ENCODE measurements around the gene BACE2. TPM values are rescaled to one million over a fixed set of nuclear protein-coding genes. Genes with fewer than 3 reads are reported as not detected.

BACE2 gene
- total and polyA plus RNA-seq, 2 of the 4 experiments (the other 2 are of a cell fraction): 17.0 to 35.5 TPM

DNA sequence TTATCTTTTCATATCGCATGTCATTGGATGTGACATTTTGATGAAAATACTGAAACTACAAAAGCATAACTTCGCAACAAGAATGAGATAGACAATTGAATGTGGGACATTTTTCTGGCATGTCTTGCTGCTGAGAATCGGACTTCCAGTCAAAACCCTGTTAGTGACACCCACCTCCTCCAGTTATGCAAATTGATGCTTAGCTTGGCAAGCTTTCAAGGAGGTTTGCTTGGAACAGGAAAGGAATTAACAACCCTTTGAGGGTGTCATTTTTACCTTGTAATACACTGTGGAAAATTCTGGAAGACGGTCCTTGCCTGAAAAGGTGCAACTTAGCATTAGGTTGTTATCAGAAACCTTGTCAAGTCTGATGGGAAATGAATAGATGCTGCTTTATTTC is 109.9 kb downstream of the BACE2 start:
- no peak overlapping the region for H3K9ac ChIP-seq (ENCODE audit: low read depth, low read length)
- BruUV-seq (replicated peaks): no TSS peak
- no peaks in the 10 kb centered on the region; the same call in 1 of the 2 replicates for H3K27me3 ChIP-seq (ENCODE audit: control insufficient read depth, insufficient read depth, low read length)
- H3K36me3 ChIP-seq (ENCODE audit: control insufficient read depth, insufficient read depth, low read length): no peaks in the 10 kb centered on the region; the same call in 1 of the 2 replicates
- dilution Hi-C loops (cut with HindIII; ENCODE audit: low sequenced_read_pairs, unreplicated experiment): no loop called here
- ChIA-PET CTCF (no interaction called here), POLR2A (ENCODE audit: unreplicated experiment) (no interaction called here)
- H4K8ac ChIP-seq (ENCODE audit: low read depth in 2 of 2, low read length in 2 of 2): no peak overlapping the region
- TF ChIP-seq MXI1 (IDR thresholded peaks at IDR 0.05; ENCODE audit: borderline replicate concordance, low read depth, low read length) (no peak), RCOR1 (IDR thresholded peaks at IDR 0.05; ENCODE audit: insufficient replicate concordance, low read length) (no peak), MAFK (IDR thresholded peaks at IDR 0.05; ENCODE audit: low read depth, low read length) (no peak), RFX5 (IDR thresholded peaks at IDR 0.05; ENCODE audit: low read depth, low read length) (no peak), MAZ (IDR thresholded peaks at IDR 0.05; ENCODE audit: borderline replicate concordance, low read depth, low read length) (no peak), NFE2L2 (IDR thresholded peaks at IDR 0.05; ENCODE audit: low read depth, low read length) (no peak), RAD21 (IDR thresholded peaks at IDR 0.05; ENCODE audit: low read length) (no peak), CHD1 (IDR thresholded peaks at IDR 0.05; ENCODE audit: low read depth, low read length) (no peak)
- TF ChIP-seq, protein P1, sequence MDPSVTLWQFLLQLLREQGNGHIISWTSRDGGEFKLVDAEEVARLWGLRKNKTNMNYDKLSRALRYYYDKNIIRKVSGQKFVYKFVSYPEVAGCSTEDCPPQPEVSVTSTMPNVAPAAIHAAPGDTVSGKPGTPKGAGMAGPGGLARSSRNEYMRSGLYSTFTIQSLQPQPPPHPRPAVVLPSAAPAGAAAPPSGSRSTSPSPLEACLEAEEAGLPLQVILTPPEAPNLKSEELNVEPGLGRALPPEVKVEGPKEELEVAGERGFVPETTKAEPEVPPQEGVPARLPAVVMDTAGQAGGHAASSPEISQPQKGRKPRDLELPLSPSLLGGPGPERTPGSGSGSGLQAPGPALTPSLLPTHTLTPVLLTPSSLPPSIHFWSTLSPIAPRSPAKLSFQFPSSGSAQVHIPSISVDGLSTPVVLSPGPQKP (IDR thresholded peaks at IDR 0.05; ENCODE audit: borderline replicate concordance, low read depth, low read length): no peak
- no peak for DNase-seq
- no peak overlapping the region for H3K23ac ChIP-seq (ENCODE audit: low read depth, low read length)
- in situ Hi-C loops (cut with MboI; ENCODE audit: low sequenced_read_pairs): loop anchor here (25.0 kb wide), 1 partner anchor 509 kb away; no protein-coding TSS in a partner anchor
- intact Hi-C loops (cut with micrococcal nuclease): no loop called here
- no peak overlapping the region for H4K91ac ChIP-seq (ENCODE audit: insufficient read depth, low read depth, low read length)
- no peak overlapping the region for H3K18ac ChIP-seq (ENCODE audit: low read depth, low read length)
- no peak overlapping the region for H3K14ac ChIP-seq (replicated peaks; ENCODE audit: low read depth, low read length)
- H2AFZ ChIP-seq (replicated peaks; ENCODE audit: low read length, poor library complexity): no peak overlapping the region
- H3K9me3 ChIP-seq (ENCODE audit: control insufficient read depth, insufficient read depth, low read length): no peaks in the 10 kb centered on the region
- H2BK15ac ChIP-seq (ENCODE audit: low read depth, low read length): no peak overlapping the region
- H2BK120ac ChIP-seq (ENCODE audit: low read depth, low read length): no peak overlapping the region
- 33% methylated on average over 1 of the region's 4 CpGs; no CpG with 5 or more reads in 1 of the 2 experiments for WGBS, 2 experiments (ENCODE audit: extremely low coverage in 2 of 2, insufficient read length in 1 of 2)
- peaks cover 2% of the 10 kb centered on the region; the same call in 1 of the 2 replicates for H3K4me1 ChIP-seq (ENCODE audit: control insufficient read depth, insufficient read depth, low read length)
- no peak overlapping the region for H3K27ac ChIP-seq (ENCODE audit: insufficient read depth, low read length)
- no peak overlapping the region for H3K4me3 ChIP-seq (ENCODE audit: insufficient read depth, low read depth, low read length)
- no peaks in the 10 kb centered on the region for H3K79me1 ChIP-seq (ENCODE audit: low read depth in 1 of 2, low read length in 2 of 2)
- no peak overlapping the region for H2BK20ac ChIP-seq (ENCODE audit: low read depth, low read length)
- no peaks in the 10 kb centered on the region for H4K20me1 ChIP-seq (ENCODE audit: insufficient read depth, low read length)
- no peak overlapping the region for H3K4ac ChIP-seq (ENCODE audit: low read depth, low read length)
- no peak overlapping the region for H4K5ac ChIP-seq (ENCODE audit: low read depth, low read length)
- no peak for ATAC-seq (ENCODE audit: low read depth)
- H3K9me1 ChIP-seq (ENCODE audit: insufficient read depth, low read length): no peaks in the 10 kb centered on the region
- H3K56ac ChIP-seq (ENCODE audit: extremely low read depth, insufficient read depth, low read length): no peak overlapping the region
- no peak overlapping the region for H3K4me2 ChIP-seq (ENCODE audit: low read depth, low read length)
- no peak overlapping the region for H2BK5ac ChIP-seq (ENCODE audit: low read depth, low read length, poor library complexity, severe bottlenecking)
- H2AK9ac ChIP-seq (replicated peaks; ENCODE audit: low read depth, low read length, poor library complexity): no peak overlapping the region
- H2AK5ac ChIP-seq (ENCODE audit: low read depth, low read length): no peak overlapping the region

Measured in IMR-90 (cell line).